Measurements from ENCODE around the gene GIT1. TPM values are rescaled to one million over a fixed set of nuclear protein-coding genes. Genes with fewer than 3 reads are reported as not detected.

GIT1 gene
- total and polyA plus RNA-seq, 2 of the 13 experiments (the other 11 are each of a cell fraction or from before 2014, with no cell fraction given): 14.2 to 30.8 TPM

GRCh38 chr17:29555840-29556239 lies 33.6 kb downstream of the GIT1 start (continued):
- TF ChIP-seq CHCHD3 (CRISPR knock-in tag; IDR thresholded peaks at IDR 0.05) (no peak), ZNF234 (CRISPR knock-in tag; conservative IDR thresholded peaks at IDR 0.05) (no peak), SMAD3 (CRISPR knock-in tag; IDR thresholded peaks at IDR 0.05) (peak; percentile 49; the same call in 1 of the 2 replicates), HBP1 (CRISPR knock-in tag; IDR thresholded peaks at IDR 0.05; ENCODE audit: low read depth) (no peak), ZNF33B (CRISPR knock-in tag; IDR thresholded peaks at IDR 0.05) (no peak), SRY (CRISPR knock-in tag; IDR thresholded peaks at IDR 0.05) (no peak), PRDM10 (CRISPR knock-in tag; IDR thresholded peaks at IDR 0.05; ENCODE audit: low read depth) (no peak), MEIS2 (CRISPR knock-in tag; IDR thresholded peaks at IDR 0.05) (no peak), ZSCAN21 (CRISPR knock-in tag; IDR thresholded peaks at IDR 0.05; ENCODE audit: borderline replicate concordance) (no peak), KDM3A (CRISPR knock-in tag; IDR thresholded peaks at IDR 0.05; ENCODE audit: low read depth) (no peak), ZNF780A (CRISPR knock-in tag; IDR thresholded peaks at IDR 0.05) (no peak), CCAR2 (optimal IDR thresholded peaks at IDR 0.05; ENCODE audit: low read depth, low read length) (no peak), NCOA5 (CRISPR knock-in tag; IDR thresholded peaks at IDR 0.05) (no peak), HINFP (CRISPR knock-in tag; IDR thresholded peaks at IDR 0.05; ENCODE audit: low read depth) (no peak), GATA4 (IDR thresholded peaks at IDR 0.05; ENCODE audit: borderline replicate concordance, low read depth) (no peak), ZFP36L1 (CRISPR knock-in tag; IDR thresholded peaks at IDR 0.05) (no peak), HOXD1 (CRISPR knock-in tag; IDR thresholded peaks at IDR 0.05) (no peak), KLF6 (CRISPR knock-in tag; IDR thresholded peaks at IDR 0.05) (no peak), ZBTB2 (CRISPR knock-in tag; IDR thresholded peaks at IDR 0.05; ENCODE audit: low read depth) (no peak), SYNCRIP (IDR thresholded peaks at IDR 0.05; ENCODE audit: insufficient read depth, low read depth, low read length) (no peak), ZNF501 (CRISPR knock-in tag; IDR thresholded peaks at IDR 0.05) (no peak), ZNF530 (CRISPR knock-in tag; IDR thresholded peaks at IDR 0.05; ENCODE audit: low read depth) (no peak), ZNF776 (CRISPR knock-in tag; IDR thresholded peaks at IDR 0.05) (no peak), SNAI1 (CRISPR knock-in tag; IDR thresholded peaks at IDR 0.05; ENCODE audit: borderline replicate concordance) (no peak), ZNF737 (CRISPR knock-in tag; IDR thresholded peaks at IDR 0.05; ENCODE audit: borderline replicate concordance) (no peak)
